H9 (cell line): ENCODE results near the gene FGFR3. TPM values are rescaled to one million over a fixed set of nuclear protein-coding genes. Genes with fewer than 3 reads are reported as not detected.

ENCODE experiments used
- DNase-seq: peaks from one replicate; pipeline ENCODE4 v3.0.0-alpha.2; 2017
- H2AFZ ChIP-seq: one replicate; pipeline ENCODE4 v1.6.1; 2013; ENCODE audit warnings: mild to moderate bottlenecking, low read length, control low read depth, moderate library complexity
- H2AK5ac ChIP-seq: 2 replicates; pipeline ENCODE4 v1.6.1; 2013; ENCODE audit warnings: low read length, control low read depth, mixed read lengths; ENCODE audit not compliant: insufficient read length
- H2BK120ac ChIP-seq: one replicate; pipeline ENCODE4 v1.6.1; 2013; ENCODE audit warnings: low read depth, mild to moderate bottlenecking, low read length, control low read depth, inconsistent platforms; ENCODE audit not compliant: poor library complexity, severe bottlenecking
- H2BK12ac ChIP-seq: 2 replicates; pipeline ENCODE4 v1.6.1; 2013; ENCODE audit warnings: low read length, control low read depth, mixed read lengths, low read depth; ENCODE audit not compliant: insufficient read length
- H2BK15ac ChIP-seq: 2 replicates; pipeline ENCODE4 v1.6.1; 2013; ENCODE audit warnings: low read depth, low read length, control low read depth
- H2BK20ac ChIP-seq: one replicate; pipeline ENCODE4 v1.6.1; 2013; ENCODE audit warnings: low read depth, mild to moderate bottlenecking, low read length, control low read depth, inconsistent platforms; ENCODE audit not compliant: poor library complexity, severe bottlenecking
- H2BK5ac ChIP-seq: 2 replicates; pipeline ENCODE4 v1.6.1; 2013; ENCODE audit warnings: low read length, control low read depth, mixed read lengths; ENCODE audit not compliant: insufficient read length
- H3K14ac ChIP-seq: 2 replicates; pipeline ENCODE4 v1.6.1; 2013; ENCODE audit warnings: low read length, control low read depth; ENCODE audit not compliant: insufficient read depth
- H3K18ac ChIP-seq: 2 replicates; pipeline ENCODE4 v1.6.1; 2013; ENCODE audit warnings: low read depth, mild to moderate bottlenecking, mixed read lengths, low read length, control low read depth; ENCODE audit not compliant: insufficient read length
- H3K23ac ChIP-seq: 2 replicates; pipeline ENCODE4 v1.6.1; 2013; ENCODE audit warnings: low read length, control low read depth, mixed read lengths, low read depth; ENCODE audit not compliant: insufficient read length
- H3K23me2 ChIP-seq: 2 replicates; pipeline ENCODE4 v1.6.1; 2013; ENCODE audit warnings: low read depth, mild to moderate bottlenecking, mixed read lengths, low read length, control low read depth; ENCODE audit not compliant: insufficient read length, poor library complexity, severe bottlenecking
- H3K27ac ChIP-seq: 2 replicates; pipeline ENCODE4 v1.5.1; 2013; ENCODE audit warnings: low read length, control low read depth, mixed read lengths, low read depth; ENCODE audit not compliant: insufficient read length
- H3K27me3 ChIP-seq: 2 replicates; pipeline ENCODE4 v1.6.1; 2013; ENCODE audit warnings: low read length, control low read depth, inconsistent platforms; ENCODE audit not compliant: insufficient read depth
- H3K4ac ChIP-seq: 2 replicates; pipeline ENCODE4 v1.6.1; 2013; ENCODE audit warnings: low read depth, mild to moderate bottlenecking, control low read depth, inconsistent platforms, low read length, moderate library complexity
- H3K4me1 ChIP-seq: 2 replicates; pipeline ENCODE4 v1.6.1; 2013; ENCODE audit warnings: low read length, control low read depth, inconsistent platforms; ENCODE audit not compliant: insufficient read depth
- H3K4me2 ChIP-seq: 2 replicates; pipeline ENCODE4 v1.6.1; 2013; ENCODE audit warnings: low read length, control low read depth, mixed read lengths; ENCODE audit not compliant: insufficient read length, insufficient read depth
- H3K56ac ChIP-seq: 2 replicates; pipeline ENCODE4 v1.6.1; 2013; ENCODE audit warnings: low read depth, mild to moderate bottlenecking, mixed read lengths, low read length, control low read depth; ENCODE audit not compliant: insufficient read length
- H3K79me1 ChIP-seq: 2 replicates; pipeline ENCODE4 v1.6.1; 2013; ENCODE audit warnings: low read depth, mild to moderate bottlenecking, moderate library complexity, low read length, control low read depth, inconsistent platforms; ENCODE audit not compliant: insufficient read depth, poor library complexity, severe bottlenecking
- H3K79me2 ChIP-seq: 2 replicates; pipeline ENCODE4 v1.6.1; 2013; ENCODE audit warnings: low read length, control low read depth, inconsistent platforms; ENCODE audit not compliant: insufficient read depth
- H3K9ac ChIP-seq: 2 replicates; pipeline ENCODE4 v1.6.1; 2013; ENCODE audit warnings: low read length, control low read depth, mixed read lengths; ENCODE audit not compliant: insufficient read length; ENCODE audit errors: extremely low read depth
- H3K9me3 ChIP-seq: one replicate; pipeline ENCODE4 v1.6.1; 2013; ENCODE audit warnings: low read depth, low read length, inconsistent platforms; ENCODE audit not compliant: control insufficient read depth
- H3T11ph ChIP-seq: one replicate; pipeline ENCODE4 v1.6.1; 2013; ENCODE audit warnings: mild to moderate bottlenecking, low read length, control low read depth, inconsistent platforms
- H4K20me1 ChIP-seq: one replicate; pipeline ENCODE4 v1.6.1; 2013; ENCODE audit not compliant: control insufficient read depth, insufficient read length, insufficient read depth
- H4K5ac ChIP-seq: 2 replicates; pipeline ENCODE4 v1.6.1; 2013; ENCODE audit warnings: low read depth, mild to moderate bottlenecking, mixed read lengths, low read length, control low read depth; ENCODE audit not compliant: insufficient read length
- H4K8ac ChIP-seq: replicated peaks from 2 replicates; pipeline ENCODE4 v1.6.1; 2013; ENCODE audit warnings: low read length, control low read depth, mixed read lengths, low read depth; ENCODE audit not compliant: insufficient read length
- H4K91ac ChIP-seq: 2 replicates; pipeline ENCODE4 v1.6.1; 2013; ENCODE audit warnings: low read depth, mild to moderate bottlenecking, moderate library complexity, mixed read lengths, low read length, control low read depth; ENCODE audit not compliant: insufficient read length
- H3K27ac Mint-ChIP-seq, 3 experiments: 2 replicates in 2 of 3; 3 replicates in 1 of 3; pipeline ENCODE4 v1.8.0; 2020 to 2021; ENCODE audit warnings: mixed read lengths in 3 of 3, mild to moderate bottlenecking in 1 of 3, moderate library complexity in 1 of 3
- H3K27me3 Mint-ChIP-seq: 2 replicates; pipeline ENCODE4 v1.8.0; 2021; ENCODE audit warnings: low read depth, mild to moderate bottlenecking, moderate library complexity, mixed read lengths
- H3K36me3 Mint-ChIP-seq, 3 experiments: 2 replicates in 2 of 3; 3 replicates in 1 of 3; pipeline ENCODE4 v1.8.0; 2020 to 2021; ENCODE audit warnings: low read depth in 3 of 3, mixed read lengths in 3 of 3; ENCODE audit not compliant: insufficient read depth in 1 of 3
- H3K4me1 Mint-ChIP-seq, 2 experiments: 2 replicates each; pipeline ENCODE4 v1.8.0; 2020; ENCODE audit warnings: mixed read lengths in 2 of 2
- H3K4me3 Mint-ChIP-seq, 2 experiments: 2 replicates in 1 of 2; 3 replicates in 1 of 2; pipeline ENCODE4 v1.8.0; 2020 to 2021; ENCODE audit warnings: mild to moderate bottlenecking in 2 of 2, mixed read lengths in 2 of 2, moderate library complexity in 1 of 2
- H3K9me3 Mint-ChIP-seq, 2 experiments: 2 replicates in 1 of 2; 3 replicates in 1 of 2; pipeline ENCODE4 v1.8.0; 2020; ENCODE audit warnings: mild to moderate bottlenecking in 2 of 2, mixed read lengths in 2 of 2, moderate library complexity in 1 of 2
- WGBS: extraction: QIAGEN DNeasy Blood & Tissue Kit; methylation state at CpG from one replicate; pipeline ENCODE4 v1.1.7; 2013; ENCODE audit warnings: missing lambda C conversion rate, low lambda C conversion rate, mixed read lengths; ENCODE audit not compliant: insufficient read length; ENCODE audit errors: extremely low coverage; 5-methylcytosine and 5-hydroxymethylcytosine counted together
- total RNA-seq: library from RNA; stranded (reverse); gene quantifications from 2 replicates; pipeline ENCODE4 v1.2.1, GENCODE V29; 2021
- TF ChIP-seq, protein P1 (sequence below): fragments of 200-600 bp; sonication (generic); conservative IDR thresholded peaks from 3 replicates; pipeline ENCODE4 v1.8.0; 2021; ENCODE audit warnings: antibody characterized with exemption, mild to moderate bottlenecking

FGFR3 gene
- total RNA-seq, 1 experiment from 2014 or later = 75.7 TPM

DNA sequence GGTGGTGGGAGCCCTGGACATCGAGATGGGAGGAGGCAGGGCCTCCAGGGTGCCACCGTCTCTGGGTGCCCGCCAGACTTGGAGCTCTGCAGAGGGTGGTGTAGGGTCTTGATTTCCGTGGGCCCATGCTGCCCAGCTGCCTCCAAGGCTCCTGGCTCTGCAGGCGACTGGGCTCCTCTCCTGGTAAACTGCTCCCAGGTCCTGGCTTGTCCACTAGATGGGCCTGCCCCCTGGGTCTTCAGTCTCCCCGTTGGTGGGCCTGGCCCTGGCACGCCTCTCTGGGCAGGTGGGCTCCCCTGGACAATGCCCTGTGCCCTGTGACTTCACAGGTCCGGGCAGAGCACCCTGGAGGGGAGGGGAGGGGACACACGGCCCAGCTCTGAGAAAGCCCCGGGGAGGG lies 7.7 kb downstream of the FGFR3 start:
- peaks cover 3% of the 10 kb centered on the region for H3K27me3 Mint-ChIP-seq
- H3K27me3 ChIP-seq = no peaks in the 10 kb centered on the region; the same call in 1 of the 2 replicates
- H3K4me1 Mint-ChIP-seq = peaks cover 0 to 10% of the 10 kb centered on the region in 2 experiments; a peak in 1 of 4 replicates
- H3K79me2 ChIP-seq = no peaks in the 10 kb centered on the region
- H3K4ac ChIP-seq = no peak overlapping the region
- no peak overlapping the region for H2BK12ac ChIP-seq
- no peaks in the 10 kb centered on the region for H3K79me1 ChIP-seq
- H3K36me3 Mint-ChIP-seq = peaks cover 1 to 51% (median 39%) of the 10 kb centered on the region in 3 experiments; a peak in 5 of 7 replicates
- H3K4me2 ChIP-seq = no peak overlapping the region
- no peak overlapping the region for H3K9ac ChIP-seq
- H4K91ac ChIP-seq = no peak overlapping the region
- H3K4me3 Mint-ChIP-seq = no peak overlapping the region
- TF ChIP-seq, protein P1, sequence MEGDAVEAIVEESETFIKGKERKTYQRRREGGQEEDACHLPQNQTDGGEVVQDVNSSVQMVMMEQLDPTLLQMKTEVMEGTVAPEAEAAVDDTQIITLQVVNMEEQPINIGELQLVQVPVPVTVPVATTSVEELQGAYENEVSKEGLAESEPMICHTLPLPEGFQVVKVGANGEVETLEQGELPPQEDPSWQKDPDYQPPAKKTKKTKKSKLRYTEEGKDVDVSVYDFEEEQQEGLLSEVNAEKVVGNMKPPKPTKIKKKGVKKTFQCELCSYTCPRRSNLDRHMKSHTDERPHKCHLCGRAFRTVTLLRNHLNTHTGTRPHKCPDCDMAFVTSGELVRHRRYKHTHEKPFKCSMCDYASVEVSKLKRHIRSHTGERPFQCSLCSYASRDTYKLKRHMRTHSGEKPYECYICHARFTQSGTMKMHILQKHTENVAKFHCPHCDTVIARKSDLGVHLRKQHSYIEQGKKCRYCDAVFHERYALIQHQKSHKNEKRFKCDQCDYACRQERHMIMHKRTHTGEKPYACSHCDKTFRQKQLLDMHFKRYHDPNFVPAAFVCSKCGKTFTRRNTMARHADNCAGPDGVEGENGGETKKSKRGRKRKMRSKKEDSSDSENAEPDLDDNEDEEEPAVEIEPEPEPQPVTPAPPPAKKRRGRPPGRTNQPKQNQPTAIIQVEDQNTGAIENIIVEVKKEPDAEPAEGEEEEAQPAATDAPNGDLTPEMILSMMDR = no peak
- H3K18ac ChIP-seq = no peak overlapping the region
- no peak overlapping the region for H2AFZ ChIP-seq
- H3K4me1 ChIP-seq = no peaks in the 10 kb centered on the region
- no peak overlapping the region for H4K8ac ChIP-seq
- H2BK20ac ChIP-seq = no peak overlapping the region
- H3K14ac ChIP-seq = no peak overlapping the region
- no peak overlapping the region; the same call in 1 of the 2 replicates for H2BK15ac ChIP-seq
- no peak for DNase-seq
- no peak overlapping the region for H3K23ac ChIP-seq
- no peak overlapping the region for H3K27ac ChIP-seq
- H3K56ac ChIP-seq = no peak overlapping the region
- H2AK5ac ChIP-seq = no peak overlapping the region
- no peaks in the 10 kb centered on the region for H3K9me3 ChIP-seq
- no peak overlapping the region for H2BK120ac ChIP-seq
- no peak overlapping the region for H3K27ac Mint-ChIP-seq
- H3T11ph ChIP-seq = no peak overlapping the region
- H4K20me1 ChIP-seq = no peaks in the 10 kb centered on the region
- H4K5ac ChIP-seq = no peak overlapping the region
- no peak overlapping the region for H2BK5ac ChIP-seq
- H3K9me3 Mint-ChIP-seq = no peaks in the 10 kb centered on the region
- no CpG with 5 or more reads among the region's 10 CpGs for WGBS
- no peaks in the 10 kb centered on the region for H3K23me2 ChIP-seq
